H1 (cell line): ENCODE measurements around the gene FBXL12. TPM values are rescaled to one million over a fixed set of nuclear protein-coding genes. Genes with fewer than 3 reads are reported as not detected.

ENCODE experiments used
- CTCF ChIA-PET: fragments of 300-600 bp; sonication (Branson Sonifier 250); formaldehyde crosslinking; loops from one replicate; lab custom pipeline; 2021; ENCODE audit not compliant: partially characterized antibody; lab: Charles Lee
- POLR2A ChIA-PET: fragments of 300-600 bp; sonication (Branson Sonifier 250); formaldehyde crosslinking; loops from one replicate; lab custom pipeline; 2021; ENCODE audit warnings: inconsistent platforms; ENCODE audit not compliant: partially characterized antibody; lab: Charles Lee
- DNase-seq, 2 experiments: peaks; one replicate each; pipeline versions ENCODE4 v3.0.0 to v3.0.0-alpha.2; 2010 to 2022; ENCODE audit warnings: low spot score in 2 of 2, low read depth in 1 of 2, mixed read lengths in 1 of 2
- FAIRE-seq: peaks from 2 replicates; lab custom pipeline; 2011; peaks lifted over from hg19 to GRCh38; lab: Jason Lieb, UNC
- H2AFZ ChIP-seq: 2 replicates; pipeline ENCODE4 v1.8.1; 2012; ENCODE audit warnings: low read length, inconsistent platforms
- H2AK5ac ChIP-seq: 2 replicates; pipeline ENCODE4 v1.6.1; 2013; ENCODE audit warnings: low read depth, low read length
- H2BK120ac ChIP-seq: replicated peaks from 2 replicates; pipeline ENCODE3; 2013; ENCODE audit warnings: low read depth, low read length, inconsistent platforms
- H2BK12ac ChIP-seq: 2 replicates; pipeline ENCODE4 v1.6.1; 2013; ENCODE audit warnings: low read depth, low read length
- H2BK15ac ChIP-seq: 2 replicates; pipeline ENCODE4 v1.6.1; 2013; ENCODE audit warnings: low read length
- H2BK20ac ChIP-seq: 2 replicates; pipeline ENCODE4 v1.6.1; 2013; ENCODE audit warnings: low read length
- H2BK5ac ChIP-seq: 2 replicates; pipeline ENCODE4 v1.6.1; 2013; ENCODE audit warnings: low read depth, low read length
- H3K14ac ChIP-seq: 2 replicates; pipeline ENCODE4 v1.6.1; 2013; ENCODE audit warnings: inconsistent platforms; ENCODE audit not compliant: insufficient read length
- H3K18ac ChIP-seq: 2 replicates; pipeline ENCODE4 v1.6.1; 2013; ENCODE audit warnings: low read length; ENCODE audit errors: extremely low read depth
- H3K23ac ChIP-seq: 2 replicates; pipeline ENCODE4 v1.6.1; 2013; ENCODE audit warnings: inconsistent platforms; ENCODE audit not compliant: insufficient read length
- H3K23me2 ChIP-seq: 2 replicates; pipeline ENCODE4 v1.6.1; 2013; ENCODE audit warnings: low read depth, low read length
- H3K27ac ChIP-seq: 2 replicates; pipeline ENCODE4 v1.6.1; 2011; ENCODE audit warnings: low read depth, low read length, inconsistent platforms
- H3K27me3 ChIP-seq, 4 experiments: replicated peaks in 1 of 4; 1 replicate in 1 of 4; 2 replicates in 3 of 4; pipeline versions ENCODE4 v1.6.1 to v1.8.1; 2011 to 2013; ENCODE audit warnings: low read length in 3 of 4, mild to moderate bottlenecking in 3 of 4, inconsistent platforms in 2 of 4, mixed read lengths in 2 of 4, moderate library complexity in 1 of 4; ENCODE audit not compliant: control insufficient read depth in 3 of 4, insufficient read depth in 3 of 4; ENCODE audit errors: extremely low read depth in 1 of 4
- H3K36me3 ChIP-seq, 4 experiments: 2 replicates each; pipeline versions ENCODE4 v1.6.1 to v1.8.1; 2011 to 2013; ENCODE audit warnings: mild to moderate bottlenecking in 4 of 4, low read length in 3 of 4, moderate library complexity in 2 of 4, control low read depth in 1 of 4, inconsistent platforms in 1 of 4; ENCODE audit not compliant: insufficient read depth in 4 of 4, control insufficient read depth in 2 of 4
- H3K4ac ChIP-seq: replicated peaks from 2 replicates; pipeline ENCODE3; 2013; ENCODE audit warnings: low read length, low read depth, mixed read lengths, inconsistent platforms; ENCODE audit not compliant: insufficient read length
- H3K4me1 ChIP-seq, 4 experiments: replicated peaks in 1 of 4; 1 replicate in 1 of 4; 2 replicates in 3 of 4; pipeline versions ENCODE4 v1.6.1 to v1.8.1; 2011 to 2013; ENCODE audit warnings: low read length in 3 of 4, inconsistent platforms in 2 of 4, mixed read lengths in 1 of 4; ENCODE audit not compliant: insufficient read depth in 4 of 4, control insufficient read depth in 3 of 4
- H3K4me2 ChIP-seq, 2 experiments: 2 replicates each; pipeline versions ENCODE4 v1.6.1 to v1.8.1; 2011 to 2013; ENCODE audit warnings: low read depth in 2 of 2, low read length in 2 of 2, control low read depth in 1 of 2, inconsistent platforms in 1 of 2, mild to moderate bottlenecking in 1 of 2; ENCODE audit not compliant: insufficient read depth in 1 of 2
- H3K4me3 ChIP-seq, 4 experiments: fragments of 200-600, 300-600 bp in 1 of 4; sonication (generic), shearing (Covaris generic), sonication (Bioruptor Twin) in 1 of 4; 2 replicates each; pipeline versions ENCODE4 v1.5.1 to v1.8.1; 2011 to 2016; ENCODE audit warnings: low read length in 4 of 4, low read depth in 3 of 4, control low read depth in 2 of 4, inconsistent platforms in 2 of 4, mild to moderate bottlenecking in 2 of 4, mixed read lengths in 1 of 4, moderate library complexity in 1 of 4; ENCODE audit not compliant: insufficient read depth in 2 of 4; ENCODE audit errors: extremely low read depth in 1 of 4
- H3K56ac ChIP-seq: replicated peaks from 2 replicates; pipeline ENCODE3; 2013; ENCODE audit warnings: low read depth, mild to moderate bottlenecking, mixed read lengths, low read length, inconsistent platforms; ENCODE audit not compliant: insufficient read length
- H3K79me1 ChIP-seq: 2 replicates; pipeline ENCODE4 v1.6.1; 2013; ENCODE audit warnings: low read depth, low read length, control low read depth
- H3K79me2 ChIP-seq, 2 experiments: 2 replicates each; pipeline versions ENCODE4 v1.6.1 to v1.8.1; 2012 to 2013; ENCODE audit warnings: low read length in 2 of 2, mild to moderate bottlenecking in 2 of 2, inconsistent platforms in 1 of 2; ENCODE audit not compliant: insufficient read depth in 2 of 2, control insufficient read depth in 1 of 2
- H3K9ac ChIP-seq, 4 experiments: replicated peaks in 1 of 4; 1 replicate in 1 of 4; 2 replicates in 3 of 4; pipeline versions ENCODE4 v1.6.1 to v1.8.1; 2011 to 2013; ENCODE audit warnings: low read depth in 3 of 4, low read length in 3 of 4, control low read depth in 2 of 4, mild to moderate bottlenecking in 2 of 4, moderate library complexity in 2 of 4, inconsistent platforms in 1 of 4; ENCODE audit errors: extremely low read depth in 1 of 4
- H3K9me3 ChIP-seq, 2 experiments: 2 replicates each; pipeline versions ENCODE4 v1.6.1 to v1.8.1; 2012 to 2013; ENCODE audit warnings: mild to moderate bottlenecking in 2 of 2, moderate library complexity in 2 of 2, control low read depth in 1 of 2, inconsistent platforms in 1 of 2, low read depth in 1 of 2, low read length in 1 of 2, mixed read lengths in 1 of 2; ENCODE audit not compliant: insufficient read depth in 2 of 2
- H4K20me1 ChIP-seq, 2 experiments: replicated peaks in 1 of 2; 2 replicates each; pipeline versions ENCODE3 to v1.8.1; 2011 to 2013; ENCODE audit warnings: inconsistent platforms in 2 of 2, low read length in 2 of 2, mild to moderate bottlenecking in 1 of 2; ENCODE audit not compliant: insufficient read depth in 2 of 2, control insufficient read depth in 1 of 2
- H4K5ac ChIP-seq: 2 replicates; pipeline ENCODE4 v1.6.1; 2013; ENCODE audit warnings: low read length, low read depth, mixed read lengths, inconsistent platforms; ENCODE audit not compliant: insufficient read length
- H4K8ac ChIP-seq: 2 replicates; pipeline ENCODE4 v1.8.0; 2013; ENCODE audit warnings: mild to moderate bottlenecking, moderate library complexity, low read length, inconsistent platforms; ENCODE audit not compliant: insufficient read depth; ENCODE audit errors: extremely low read depth
- H4K91ac ChIP-seq: replicated peaks from 2 replicates; pipeline ENCODE3; 2013; ENCODE audit warnings: low read length, mixed read lengths, inconsistent platforms; ENCODE audit not compliant: insufficient read length
- EZH2 ChIP-seq: fragments of 200-600 bp; sonication (generic); IDR thresholded peaks from 2 replicates; pipeline ENCODE4 v1.7.1; 2012; ENCODE audit warnings: low read depth, mild to moderate bottlenecking, moderate library complexity, low read length, inconsistent platforms; ENCODE audit not compliant: severe bottlenecking
- GABPA ChIP-seq: IDR thresholded peaks from 2 replicates; pipeline ENCODE4 v1.6.1; 2011; ENCODE audit warnings: mild to moderate bottlenecking, low read length, moderate library complexity, borderline replicate concordance; ENCODE audit not compliant: insufficient read depth
- GTF2F1 ChIP-seq: IDR thresholded peaks from 2 replicates; pipeline ENCODE4 v1.6.1; 2012; ENCODE audit warnings: low read depth, low read length, improper control_type of control experiment, borderline replicate concordance
- RAD21 ChIP-seq, 2 experiments: IDR thresholded peaks in 1 of 2; conservative IDR thresholded peaks in 1 of 2; 2 replicates each; pipeline ENCODE4 v1.6.1; 2011; ENCODE audit warnings: low read depth in 2 of 2, low read length in 2 of 2, improper control_type of control experiment in 1 of 2, inconsistent platforms in 1 of 2, mild to moderate bottlenecking in 1 of 2, moderate library complexity in 1 of 2
- SIX5 ChIP-seq: IDR thresholded peaks from 2 replicates; pipeline ENCODE4 v1.6.1; 2011; ENCODE audit warnings: mild to moderate bottlenecking, low read depth, low read length
- SP2 ChIP-seq: IDR thresholded peaks from 2 replicates; pipeline ENCODE4 v1.6.1; 2012; ENCODE audit warnings: mild to moderate bottlenecking, low read length, inconsistent platforms
- SUZ12 ChIP-seq: fragments of 200-600 bp; sonication (generic); IDR thresholded peaks from 2 replicates; pipeline ENCODE4 v1.6.1; 2012; ENCODE audit warnings: mild to moderate bottlenecking, inconsistent platforms, low read length, moderate library complexity, mixed read lengths
- TBP ChIP-seq: IDR thresholded peaks from 2 replicates; pipeline ENCODE4 v1.6.1; 2011; ENCODE audit warnings: low read depth, low read length, improper control_type of control experiment
- WGBS, 2 experiments: shearing (Covaris generic) in 1 of 2; methylation state at CpG; one replicate each; pipeline versions ENCODE4 v1.1.6 to v1.1.7; 2013 to 2015; ENCODE audit warnings: low lambda C conversion rate in 2 of 2, mixed read lengths in 2 of 2, inconsistent platforms in 1 of 2, low coverage in 1 of 2, missing lambda C conversion rate in 1 of 2; ENCODE audit not compliant: insufficient replicate concordance in 2 of 2, insufficient coverage in 1 of 2, insufficient read length in 1 of 2; ENCODE audit errors: extremely low coverage in 1 of 2, missing lambda C conversion rate in 1 of 2; 5-methylcytosine and 5-hydroxymethylcytosine counted together
- polyA plus RNA-seq, 7 experiments: library from polyadenylated mRNA; depleted of rRNA in 3 of 7; stranded (reverse) in 5 of 7; unstranded in 2 of 7; fragments of >200 nt in 5 of 7; fragments of 200-250 nt in 2 of 7; gene quantifications; 1 replicate in 5 of 7; 2 replicates in 1 of 7; 4 replicates in 1 of 7; pipeline versions ENCODE4 v1.2.1 to v1.2.3, GENCODE V29; 2011 to 2013; ENCODE audit warnings: missing spikeins in 2 of 7, mixed read lengths in 2 of 7
- total RNA-seq: library from RNA; stranded (reverse); fragmentation: NEBNext Ultra II Directional; extraction: Animal tissue kit (Norgen Biotek cat#: 25700); gene quantifications from 2 replicates; pipeline ENCODE4 v1.2.1, GENCODE V29; 2021
- TF ChIP-seq, protein P1 (sequence below): IDR thresholded peaks from 2 replicates; pipeline ENCODE4 v1.6.1; 2012; ENCODE audit warnings: low read length, inconsistent platforms
- TF ChIP-seq, protein P2 (sequence below): IDR thresholded peaks from 2 replicates; pipeline ENCODE4 v1.6.1; 2012; ENCODE audit warnings: inconsistent platforms

The FBXL12 gene
- total and polyA plus RNA-seq, 2 of the 8 experiments (the other 6 are each of a cell fraction or from before 2014, with no cell fraction given): 24.6 to 62.3 TPM

DNA sequence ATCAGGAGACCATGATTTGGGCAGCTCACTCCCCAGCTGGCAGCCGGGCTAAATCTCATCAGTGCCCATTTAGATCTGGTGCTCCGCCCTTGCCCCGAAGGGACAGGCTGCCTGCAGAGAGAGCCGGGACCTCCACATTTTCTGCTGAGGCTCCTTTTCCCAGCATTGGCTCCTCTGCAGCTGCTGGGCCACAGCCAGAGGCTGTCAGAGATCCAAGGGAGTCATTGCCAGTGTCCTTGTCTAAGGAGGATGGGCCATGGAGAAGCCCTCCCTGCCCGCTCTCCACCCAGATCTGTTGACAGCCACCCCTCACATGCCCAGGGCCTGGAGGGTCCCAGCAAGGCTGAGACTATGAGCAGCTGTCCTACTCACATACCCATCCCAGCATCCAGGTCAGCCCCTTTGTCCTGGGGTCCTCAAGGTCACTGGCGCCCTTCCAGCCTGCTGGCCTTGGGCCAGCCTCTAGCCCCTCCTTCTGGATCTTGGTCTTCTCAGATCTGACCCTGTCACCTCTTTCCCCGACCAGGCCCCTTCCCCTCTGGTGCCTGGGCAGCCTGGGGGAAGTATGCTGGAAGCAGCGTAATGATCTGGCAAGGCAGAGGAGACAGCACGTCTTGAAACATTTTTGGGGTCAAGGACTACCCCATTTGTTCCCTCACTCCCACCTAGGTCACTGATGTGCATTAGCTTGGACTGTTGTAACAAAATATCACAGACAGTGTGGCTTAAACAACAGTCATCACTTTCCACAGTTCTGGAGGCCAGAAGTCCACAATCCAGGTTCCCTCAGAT is 24.2 kb upstream of the FBXL12 start:
- no peak overlapping the region for H4K8ac ChIP-seq
- no peak overlapping the region for H4K5ac ChIP-seq
- H3K56ac ChIP-seq: no peak overlapping the region
- no peaks in the 10 kb centered on the region for H3K23me2 ChIP-seq
- ChIA-PET POLR2A (interaction anchor here (0.5 kb wide), 1 partner anchor 18 kb away, joined by 3 read pairs; no protein-coding TSS in a partner anchor), CTCF (no interaction called here)
- H3K79me2 ChIP-seq: no peaks in the 10 kb centered on the region; a peak in 1 of 4 replicates
- H3K4me3 ChIP-seq: no peak overlapping the region
- H2BK12ac ChIP-seq: no peak overlapping the region
- no peaks in the 10 kb centered on the region for H3K27me3 ChIP-seq
- peaks cover under 1% of the 10 kb centered on the region for H3K79me1 ChIP-seq
- H3K18ac ChIP-seq: no peak overlapping the region
- H4K20me1 ChIP-seq: peaks cover 14 to 37% of the 10 kb centered on the region in 2 experiments
- no peak overlapping the region for H3K14ac ChIP-seq
- no peak overlapping the region for H2AK5ac ChIP-seq
- H2BK15ac ChIP-seq: no peak overlapping the region
- no peak for FAIRE-seq
- no peaks in the 10 kb centered on the region for H3K9me3 ChIP-seq
- H3K9ac ChIP-seq: no peak overlapping the region
- DNase-seq: no peak
- H2BK120ac ChIP-seq: no peak overlapping the region
- 84% methylated on average over 9 of the region's 9 CpGs; no CpG with 5 or more reads in 1 of the 2 experiments for WGBS, 2 experiments
- no peak overlapping the region for H3K4me2 ChIP-seq
- no peak overlapping the region for H3K4ac ChIP-seq
- H3K23ac ChIP-seq: no peak overlapping the region
- peaks cover 0 to 1% (median 0%) of the 10 kb centered on the region in 4 experiments; a peak in 2 of 7 replicates for H3K4me1 ChIP-seq
- no peak overlapping the region for H4K91ac ChIP-seq
- no peak overlapping the region for H2AFZ ChIP-seq
- H2BK5ac ChIP-seq: no peak overlapping the region
- peaks cover 5 to 36% (median 9%) of the 10 kb centered on the region in 4 experiments; a peak in 6 of 8 replicates for H3K36me3 ChIP-seq
- H3K27ac ChIP-seq: no peak overlapping the region
- no peak overlapping the region for H2BK20ac ChIP-seq
- TF ChIP-seq SP2: no peak
- TF ChIP-seq GTF2F1: no peak
- no peak for TF ChIP-seq SUZ12
- TF ChIP-seq RAD21 (IDR thresholded peaks at IDR 0.05 in 1 of 2, conservative IDR thresholded peaks at IDR 0.05 in 1 of 2; ENCODE audit: low read depth in 2 of 2, low read length in 2 of 2): no peak
- no peak for TF ChIP-seq GABPA
- no peak for TF ChIP-seq TBP
- TF ChIP-seq, protein P1, sequence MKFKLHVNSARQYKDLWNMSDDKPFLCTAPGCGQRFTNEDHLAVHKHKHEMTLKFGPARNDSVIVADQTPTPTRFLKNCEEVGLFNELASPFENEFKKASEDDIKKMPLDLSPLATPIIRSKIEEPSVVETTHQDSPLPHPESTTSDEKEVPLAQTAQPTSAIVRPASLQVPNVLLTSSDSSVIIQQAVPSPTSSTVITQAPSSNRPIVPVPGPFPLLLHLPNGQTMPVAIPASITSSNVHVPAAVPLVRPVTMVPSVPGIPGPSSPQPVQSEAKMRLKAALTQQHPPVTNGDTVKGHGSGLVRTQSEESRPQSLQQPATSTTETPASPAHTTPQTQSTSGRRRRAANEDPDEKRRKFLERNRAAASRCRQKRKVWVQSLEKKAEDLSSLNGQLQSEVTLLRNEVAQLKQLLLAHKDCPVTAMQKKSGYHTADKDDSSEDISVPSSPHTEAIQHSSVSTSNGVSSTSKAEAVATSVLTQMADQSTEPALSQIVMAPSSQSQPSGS: no peak
- TF ChIP-seq, protein P2, sequence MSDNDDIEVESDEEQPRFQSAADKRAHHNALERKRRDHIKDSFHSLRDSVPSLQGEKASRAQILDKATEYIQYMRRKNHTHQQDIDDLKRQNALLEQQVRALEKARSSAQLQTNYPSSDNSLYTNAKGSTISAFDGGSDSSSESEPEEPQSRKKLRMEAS: no peak
- no peak for TF ChIP-seq SIX5
- TF ChIP-seq EZH2: no peak
